ENCODE measurements around the gene NFU1.

- TF ChIP-seq CTCF (conservative IDR thresholded peaks at IDR 0.05; ENCODE audit: low read length) (peak; percentile 64), EZH2phosphoT487 (IDR thresholded peaks at IDR 0.05; ENCODE audit: borderline replicate concordance, low read depth, low read length) (no peak)
Observed at GRCh38 chr2:69436938-69437750, at the start of gene NFU1.

Data from OCI-LY7 (cell line).